ENCODE measurements around the gene KIAA0232.
A peak's percentile ranks its signal among the peaks of the same experiment; 100 is the strongest.

KIAA0232 gene

DNA sequence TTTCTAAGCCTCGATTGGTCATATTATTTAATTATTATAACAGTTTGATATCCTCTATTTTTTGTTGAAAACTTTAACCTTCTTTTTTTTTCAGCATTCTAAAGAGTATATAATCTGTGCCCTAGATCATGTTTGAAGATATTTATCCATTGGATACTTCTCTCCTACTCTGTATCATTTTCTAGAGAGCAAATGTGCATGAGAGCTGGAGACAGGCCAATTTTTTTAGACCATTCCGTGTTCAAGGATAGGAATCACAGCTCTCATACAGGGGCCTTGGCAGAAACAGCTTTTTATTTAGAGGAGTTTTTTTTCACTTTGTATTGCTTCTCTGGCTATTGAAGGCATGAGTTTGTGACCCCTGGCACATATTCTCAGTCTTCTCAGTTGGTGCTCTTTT is 69.4 kb downstream of the KIAA0232 start:
- DNase-seq: no peak

DNA sequence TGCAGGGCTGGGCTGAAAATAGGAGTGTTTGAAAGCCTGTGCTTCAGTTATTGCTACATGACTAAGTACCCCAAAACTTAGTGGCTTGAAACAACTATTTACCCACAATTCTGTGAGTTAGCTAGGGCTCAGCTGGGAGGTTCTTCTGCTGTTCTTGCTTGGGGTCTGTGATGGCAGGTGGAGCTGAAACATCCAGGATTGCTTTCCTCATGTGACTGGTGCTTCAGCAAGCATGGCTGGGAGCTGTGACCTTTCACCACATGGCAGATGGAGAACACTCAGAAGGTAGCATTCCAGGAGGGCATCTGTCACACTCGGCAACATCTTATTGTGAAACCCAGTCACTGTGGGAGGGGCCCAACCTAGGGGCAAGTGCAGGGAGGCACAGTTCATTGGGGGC is 70.1 kb downstream of the KIAA0232 start:
- DNase-seq: no peak

DNA sequence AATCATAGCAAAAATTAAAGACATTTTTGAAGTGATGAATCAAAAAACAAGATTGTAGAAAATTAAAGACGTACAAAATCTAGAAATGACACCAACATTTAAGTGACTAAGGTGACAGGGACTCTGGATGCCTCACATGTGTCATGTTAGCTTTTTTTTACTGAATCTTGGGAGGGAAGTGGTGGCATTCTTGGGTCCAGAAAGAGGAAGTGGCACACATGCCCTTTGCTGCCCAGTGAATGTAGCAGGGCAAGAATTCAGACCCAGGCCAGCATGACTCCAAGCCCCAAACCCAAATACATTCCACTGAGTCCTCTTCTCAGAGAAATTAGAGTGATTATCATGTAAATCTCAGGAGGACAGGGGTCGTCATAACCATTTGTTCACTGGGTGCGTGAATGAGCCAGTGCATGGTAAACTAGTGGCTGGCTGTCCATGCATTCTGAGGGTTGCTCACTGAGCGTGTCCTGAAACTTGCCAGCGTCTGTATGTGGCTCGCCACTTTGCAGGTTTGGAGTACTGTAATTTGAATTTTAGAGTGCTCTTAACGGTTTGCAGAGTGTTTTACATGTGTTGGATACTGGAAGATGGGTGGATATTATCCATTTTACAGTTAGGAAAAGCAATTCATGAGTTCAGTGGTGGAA is 71.7 kb downstream of the KIAA0232 start:
- DNase-seq: no peak

DNA sequence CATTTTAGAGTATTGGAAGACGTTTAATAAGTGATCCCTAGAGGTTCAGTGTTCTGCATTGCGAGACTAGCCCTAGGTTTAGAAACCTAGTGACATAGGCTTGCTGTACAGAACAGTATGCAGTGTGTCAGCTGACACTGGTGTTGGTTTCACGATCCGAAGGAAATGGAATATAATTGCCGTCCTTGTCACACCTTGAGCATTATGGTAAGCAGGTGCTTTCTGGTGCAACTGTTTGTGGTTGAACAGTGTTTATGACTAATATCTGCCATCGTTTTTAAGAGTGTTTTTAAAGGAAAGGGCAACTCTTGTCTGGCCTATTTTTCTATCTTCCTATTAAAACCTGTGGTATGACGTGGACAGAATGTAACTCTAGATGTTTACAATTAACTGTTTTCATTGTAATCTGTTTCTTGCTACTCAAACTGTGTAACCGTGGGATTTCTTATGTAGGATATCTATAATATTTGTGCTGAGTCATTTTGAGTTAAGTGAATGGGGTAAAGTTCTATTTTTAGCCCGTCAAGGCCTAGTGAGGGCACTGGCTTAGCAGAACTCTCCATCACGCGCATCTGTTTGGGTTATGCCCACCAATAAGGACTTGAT is 73.3 kb downstream of the KIAA0232 start:
- peak; percentile 44 for DNase-seq

DNA sequence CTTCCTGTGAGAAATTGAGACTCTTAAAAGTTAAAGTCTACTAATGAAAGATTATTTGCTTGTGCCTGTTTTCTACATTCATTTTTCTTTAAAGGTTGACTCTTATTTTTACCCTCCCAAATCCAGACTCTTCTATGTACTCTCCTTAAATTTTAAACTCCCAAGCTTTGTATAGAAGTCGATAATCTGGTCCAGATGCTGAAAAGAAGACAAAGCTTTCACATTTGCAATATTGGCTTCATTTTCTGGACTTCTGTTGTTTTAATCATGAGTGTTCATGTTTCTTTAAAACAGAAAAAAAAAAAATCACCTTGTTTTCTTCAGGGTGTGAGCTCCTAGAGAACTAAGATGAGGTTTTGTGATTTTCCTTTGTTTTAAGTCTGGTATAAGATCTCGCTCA is 73.9 kb downstream of the KIAA0232 start:
- no peak for DNase-seq

DNA sequence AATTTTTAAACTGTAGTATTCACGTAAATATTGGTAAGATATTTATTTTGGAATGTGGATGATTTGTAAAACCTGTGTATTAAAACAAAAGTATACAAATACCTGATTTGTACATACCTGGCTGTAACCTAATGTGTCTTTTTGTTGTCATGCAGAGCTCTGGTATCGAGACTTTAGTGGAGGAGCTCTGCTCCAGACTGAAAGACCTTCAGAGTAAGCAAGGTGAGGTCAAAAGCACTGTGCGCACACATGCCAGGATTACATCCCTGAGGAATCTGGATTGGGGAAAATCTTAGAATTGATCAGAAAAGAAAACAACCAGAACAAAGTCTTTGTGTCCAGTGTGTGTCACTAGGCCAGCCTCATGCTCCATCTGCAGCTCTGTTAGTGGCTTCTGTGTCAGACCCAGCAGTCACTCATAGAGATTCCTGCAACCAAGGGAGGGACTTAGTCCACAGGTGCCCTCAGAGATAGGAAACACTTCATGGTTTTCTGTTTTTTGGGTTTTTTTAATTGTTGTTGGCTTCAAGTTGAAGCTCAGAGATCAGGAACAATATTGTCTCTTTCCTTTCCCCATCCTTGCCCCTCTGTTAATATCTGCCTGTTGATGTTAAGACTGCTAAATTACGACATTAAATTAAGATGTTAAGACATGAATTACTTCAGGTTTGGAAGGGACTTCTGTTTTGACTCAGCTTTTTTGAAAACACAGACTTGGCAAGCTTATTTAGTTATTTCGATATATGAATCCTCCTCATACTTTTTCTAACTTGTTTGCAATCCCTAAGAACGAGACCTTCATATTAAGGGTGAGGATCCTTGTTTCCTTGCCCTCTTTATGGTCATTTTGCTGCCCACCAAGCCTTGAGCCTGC is 74.7 kb downstream of the KIAA0232 start:
- DNase-seq: no peak

DNA sequence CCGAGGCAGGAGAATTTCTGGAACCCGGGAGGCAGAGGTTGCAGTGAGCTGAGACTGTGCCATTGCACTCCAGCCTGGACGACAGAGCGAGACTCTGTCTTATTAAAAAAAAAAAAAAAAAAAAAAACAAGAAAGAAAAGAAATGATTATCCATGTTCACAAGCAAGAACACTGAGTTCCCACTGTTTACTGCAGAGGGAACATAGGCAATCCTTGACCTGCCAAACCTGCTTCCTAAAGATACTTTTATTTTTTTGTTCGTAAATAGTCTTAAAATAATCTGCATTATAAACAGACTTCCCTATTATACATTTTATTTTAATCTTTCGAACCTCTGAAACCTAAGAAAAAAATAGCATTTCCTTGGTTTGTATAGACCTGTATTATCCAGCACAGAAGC is 76.5 kb downstream of the KIAA0232 start:
- DNase-seq: no peak

DNA sequence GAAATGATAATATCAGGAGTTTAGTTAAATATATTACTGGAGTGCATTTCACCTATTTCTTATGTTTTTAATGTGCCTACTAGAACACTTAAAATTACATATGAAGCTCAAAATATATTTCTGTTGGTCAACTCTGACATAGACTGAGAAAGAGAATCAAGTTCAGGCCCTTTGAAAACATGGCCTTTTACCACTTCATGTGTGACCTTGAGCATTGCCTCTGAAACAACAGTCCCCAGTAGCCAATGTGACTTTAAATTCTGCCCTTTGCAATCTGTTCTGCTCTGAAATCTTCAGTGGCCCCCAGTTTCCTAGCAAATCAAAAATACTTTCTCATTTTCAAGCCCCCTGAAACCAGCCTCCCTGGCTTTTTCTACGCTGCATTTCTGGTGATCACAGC is 77.0 kb downstream of the KIAA0232 start:
- DNase-seq: no peak

DNA sequence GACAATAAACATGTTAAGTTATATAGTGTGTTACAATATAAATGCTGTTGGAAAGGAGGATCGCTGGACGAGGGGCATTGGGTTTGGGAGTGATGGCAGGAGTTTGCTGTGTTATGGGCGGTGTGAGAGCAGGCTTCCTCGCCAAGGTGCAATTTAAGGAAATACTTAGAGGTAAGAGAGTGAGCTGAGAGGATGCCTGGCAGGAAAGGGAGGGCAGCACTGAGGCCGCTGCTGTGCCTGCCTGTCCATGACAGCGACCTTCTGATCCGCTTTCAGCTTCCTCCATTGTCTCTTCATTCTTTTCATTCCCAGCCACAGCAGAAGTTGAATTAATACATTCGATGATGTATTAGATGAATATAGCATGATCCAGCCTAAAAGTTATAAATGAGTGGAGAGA is 85.9 kb downstream of the KIAA0232 start:
- no peak for DNase-seq

DNA sequence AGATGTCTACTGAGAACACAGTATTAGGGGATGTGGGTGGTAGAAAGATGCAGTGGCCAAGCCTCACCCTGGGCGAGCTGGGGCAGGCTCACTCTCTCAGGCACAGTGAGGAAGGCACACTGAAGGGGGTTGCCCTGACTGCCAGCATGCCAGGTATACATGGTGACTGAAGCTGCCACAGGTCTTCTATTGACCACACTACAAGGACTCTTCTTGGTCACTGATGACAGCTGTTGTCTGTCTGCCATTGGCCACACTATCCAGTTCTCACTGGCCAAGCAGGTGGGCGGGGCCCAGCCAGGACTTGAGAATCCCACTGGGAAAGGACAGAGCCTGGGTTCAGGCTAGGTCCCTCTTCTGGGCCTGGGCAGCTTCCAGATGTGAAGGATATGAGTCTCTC is 87.4 kb downstream of the KIAA0232 start:
- no peak for DNase-seq

DNA sequence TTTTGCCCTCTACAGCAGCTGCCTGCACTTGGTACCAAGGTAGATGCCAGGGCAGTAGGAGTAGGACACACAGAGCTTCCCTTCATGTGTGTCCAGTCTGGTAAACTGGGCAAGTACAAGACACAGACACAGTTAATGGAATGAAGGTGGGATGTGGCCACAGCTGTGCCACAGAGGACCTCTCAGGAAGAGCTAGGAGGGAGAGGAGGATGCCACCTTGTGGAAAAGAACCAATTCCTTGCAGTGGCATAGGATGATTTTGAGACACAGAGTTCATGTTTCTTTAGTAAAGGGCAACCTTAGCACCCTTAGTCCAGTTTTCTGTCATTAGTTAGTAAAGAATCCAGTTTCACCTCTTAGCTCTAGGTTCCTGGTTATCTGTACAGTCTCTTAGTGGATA is 90.8 kb downstream of the KIAA0232 start:
- no peak for DNase-seq

DNA sequence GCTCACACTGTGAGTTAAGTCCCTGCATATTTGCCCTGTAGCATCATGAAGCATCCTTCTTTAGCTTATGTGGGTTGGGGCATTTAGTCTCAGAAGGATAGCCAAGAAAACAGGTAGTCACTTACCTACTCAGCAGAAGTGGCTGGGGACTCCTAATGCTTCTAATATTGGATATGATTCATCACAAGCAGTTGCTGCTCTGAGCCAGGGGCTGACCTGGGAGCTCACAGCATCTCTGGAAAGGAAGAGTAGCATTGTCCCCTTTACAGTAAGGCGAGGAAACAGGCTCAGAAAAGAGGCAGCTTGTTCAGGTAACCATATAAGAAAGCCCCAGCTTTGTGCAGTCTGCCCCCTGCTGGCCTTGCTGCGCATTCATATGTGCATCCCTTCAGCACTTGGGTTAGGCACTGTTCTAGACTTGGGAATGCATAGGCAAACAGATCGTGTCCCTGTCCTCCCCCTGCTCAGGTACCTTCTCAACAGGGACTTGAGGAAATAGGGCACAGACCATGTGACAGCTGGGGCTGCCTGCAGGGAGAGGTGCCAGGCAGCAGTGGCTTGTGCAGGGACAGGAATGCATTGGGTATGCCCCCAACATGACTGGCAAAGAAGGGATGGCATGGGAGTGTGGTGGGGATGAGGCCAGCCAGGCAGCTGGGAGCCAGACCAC is 91.4 kb downstream of the KIAA0232 start:
- DNase-seq: peak; percentile 87

DNA sequence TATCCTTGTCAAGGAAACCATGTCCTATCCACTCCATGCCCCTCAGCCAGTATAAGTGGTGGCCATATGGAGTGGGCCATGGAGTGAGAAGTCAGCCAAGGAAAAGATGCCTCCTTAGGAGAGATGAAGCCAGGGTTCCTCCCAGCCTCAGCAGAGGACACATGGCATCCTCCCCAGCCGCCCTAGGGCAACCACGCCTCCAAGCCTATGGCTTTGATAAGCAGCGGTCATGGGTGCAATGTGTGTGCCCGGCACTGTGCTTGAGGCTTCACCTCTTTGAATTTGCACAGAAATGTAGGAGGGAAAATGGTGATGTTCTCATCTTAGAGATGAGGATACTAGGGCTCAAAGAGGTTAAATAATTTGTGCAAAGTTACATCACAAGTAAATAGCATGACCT is 92.5 kb downstream of the KIAA0232 start:
- no peak for DNase-seq

DNA sequence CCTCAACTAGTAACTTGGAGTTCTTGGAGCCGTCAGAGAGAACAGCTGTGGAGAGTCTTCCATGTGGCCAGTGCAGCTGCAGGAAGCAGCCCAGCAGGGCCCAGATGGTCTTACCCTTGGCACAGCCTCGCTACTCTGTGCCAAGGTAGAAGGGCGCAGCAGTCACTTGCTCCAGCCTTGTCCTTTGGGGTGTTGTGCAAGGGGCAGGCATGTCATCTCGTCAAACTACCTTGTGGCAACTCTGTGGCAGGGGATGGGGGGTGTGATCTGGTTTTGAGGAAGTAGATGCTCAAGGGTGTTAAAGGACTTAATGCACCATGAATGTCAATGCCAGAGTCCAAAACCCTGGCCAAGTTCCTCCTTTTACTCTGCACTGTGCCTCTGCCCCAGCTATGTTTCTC is 92.9 kb downstream of the KIAA0232 start:
- no peak for DNase-seq

DNA sequence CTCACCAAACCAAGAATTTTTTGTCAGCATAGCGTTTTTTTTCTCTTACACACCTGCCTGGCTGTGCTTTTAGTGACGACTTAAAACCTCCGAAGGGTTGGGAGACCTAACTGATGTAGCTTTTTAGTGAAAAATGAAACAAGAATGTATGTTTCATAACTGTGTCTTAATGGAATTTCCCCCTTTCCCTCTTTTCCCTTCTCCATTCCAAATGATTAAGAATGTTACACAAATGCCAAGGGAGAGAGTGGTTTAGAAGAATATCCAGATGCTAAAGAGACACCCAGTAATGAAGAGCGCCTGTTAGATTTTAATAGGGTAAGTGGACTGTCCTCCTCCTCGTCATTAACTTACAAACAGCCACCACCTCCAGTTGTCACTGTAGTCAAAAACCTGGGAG is 93.9 kb downstream of the KIAA0232 start:
- DNase-seq: no peak

DNA sequence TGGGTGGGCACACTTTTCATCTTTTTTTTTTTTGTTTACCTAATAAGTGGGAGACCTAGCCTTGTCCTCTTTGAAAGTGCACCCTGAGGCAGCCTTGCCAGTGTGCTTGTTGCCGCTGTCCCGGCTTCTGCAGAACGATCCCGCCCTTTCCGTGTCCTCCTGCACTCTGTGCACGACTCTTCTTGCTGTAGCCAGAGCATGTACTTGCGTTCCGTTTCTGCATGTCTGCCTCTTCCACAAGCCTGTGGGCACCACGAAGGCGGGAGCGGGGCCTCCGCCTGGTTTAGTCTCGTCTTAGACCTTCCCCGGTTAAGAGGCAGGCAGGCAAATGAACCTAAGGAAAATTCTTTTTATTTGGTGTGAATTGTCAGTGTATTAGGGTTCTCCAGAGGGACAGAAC is 94.5 kb downstream of the KIAA0232 start:
- DNase-seq: no peak

DNA sequence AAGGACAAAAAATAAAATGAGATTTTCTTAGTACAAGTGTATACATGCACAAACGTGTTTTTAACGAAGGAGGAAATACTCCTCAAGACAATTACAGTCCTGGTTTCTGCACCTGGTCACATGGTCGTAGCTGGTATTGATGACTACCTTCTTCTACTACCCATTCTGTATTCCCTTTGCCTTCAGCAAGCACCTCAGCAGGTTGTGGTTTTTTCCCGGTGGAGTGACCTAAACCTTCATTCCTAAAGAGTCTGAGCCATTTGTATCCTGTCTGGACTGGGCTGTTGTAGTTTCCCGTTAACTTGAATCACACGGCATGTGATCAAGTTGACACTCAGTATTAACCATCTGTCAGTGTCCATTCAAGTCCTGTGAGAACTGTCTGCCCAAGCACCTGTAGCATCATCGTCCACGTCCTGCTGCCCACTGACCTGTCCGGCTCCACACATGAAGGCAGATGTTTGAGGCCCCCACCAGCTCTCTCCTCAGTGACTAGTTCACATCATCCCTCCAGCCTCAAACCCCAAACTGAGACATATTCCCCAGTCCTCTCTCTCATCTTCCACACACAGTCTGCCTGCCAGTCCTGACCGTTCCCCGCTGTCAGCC is 96.0 kb downstream of the KIAA0232 start:
- DNase-seq: no peak

DNA sequence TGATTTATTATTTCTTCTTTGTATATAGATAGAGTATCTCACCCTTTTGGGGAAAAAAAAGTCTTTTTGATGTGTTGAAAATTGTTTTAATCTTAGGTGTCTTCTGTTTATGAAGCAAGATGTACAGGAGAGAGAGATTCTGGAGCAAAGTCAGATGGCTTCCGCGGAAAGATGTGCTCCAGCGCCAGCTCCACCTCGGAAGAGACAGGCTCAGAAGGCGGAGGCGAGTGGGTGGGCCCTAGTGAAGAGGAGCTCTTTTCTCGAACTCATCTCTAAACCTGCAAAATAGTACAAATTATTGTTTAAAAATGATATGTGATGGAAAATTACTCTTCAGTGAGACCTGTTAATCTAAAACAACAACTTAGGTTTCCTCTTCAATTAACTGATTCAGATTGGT is 98.2 kb downstream of the KIAA0232 start:
- no peak for DNase-seq

DNA sequence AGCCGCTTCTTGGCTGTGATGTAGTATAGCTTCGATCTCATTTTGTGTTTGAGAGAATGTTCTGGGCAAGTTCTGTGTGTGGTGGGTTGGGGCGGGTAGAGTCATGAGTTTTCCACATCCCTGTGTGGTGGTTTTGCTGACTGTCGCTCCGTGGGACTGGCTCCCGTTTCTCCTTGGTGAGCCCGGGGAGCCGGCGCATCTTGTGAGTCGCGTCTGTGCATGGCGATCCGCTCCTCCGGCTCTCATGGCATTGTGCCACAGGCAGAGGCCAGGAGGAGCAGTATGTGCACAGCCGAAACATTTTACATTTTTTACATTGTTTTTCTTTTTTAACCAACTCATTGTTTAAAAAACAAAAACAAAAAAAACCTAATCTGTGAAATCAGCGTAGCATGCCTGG is 99.4 kb downstream of the KIAA0232 start:
- no peak for DNase-seq

DNA sequence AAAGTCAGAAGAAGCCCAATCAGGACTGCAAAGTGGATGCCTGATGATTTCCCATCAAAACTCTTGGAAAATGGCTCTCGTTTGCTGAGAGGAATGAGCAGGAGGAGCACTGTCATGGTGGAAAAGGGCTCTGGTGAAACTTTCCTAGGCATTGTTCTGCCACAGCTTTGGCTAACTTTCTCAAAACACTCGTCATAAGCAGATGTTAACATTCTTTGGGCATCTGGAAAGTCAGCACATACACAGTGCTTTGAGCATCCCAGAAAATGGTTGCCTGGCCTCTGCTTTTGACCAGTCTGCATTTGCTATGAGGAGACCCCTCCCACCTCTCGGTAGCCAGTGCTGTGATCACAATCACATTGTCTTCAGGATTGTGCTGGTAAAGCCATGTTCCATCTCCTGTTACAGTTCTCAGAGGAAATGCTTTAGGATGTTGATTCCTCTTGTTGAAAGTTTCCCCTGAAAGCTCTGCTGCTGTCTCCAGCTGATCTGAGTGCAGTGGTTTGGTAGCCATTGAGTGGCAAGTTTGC is 101.9 kb downstream of the KIAA0232 start:
- DNase-seq: no peak

DNA sequence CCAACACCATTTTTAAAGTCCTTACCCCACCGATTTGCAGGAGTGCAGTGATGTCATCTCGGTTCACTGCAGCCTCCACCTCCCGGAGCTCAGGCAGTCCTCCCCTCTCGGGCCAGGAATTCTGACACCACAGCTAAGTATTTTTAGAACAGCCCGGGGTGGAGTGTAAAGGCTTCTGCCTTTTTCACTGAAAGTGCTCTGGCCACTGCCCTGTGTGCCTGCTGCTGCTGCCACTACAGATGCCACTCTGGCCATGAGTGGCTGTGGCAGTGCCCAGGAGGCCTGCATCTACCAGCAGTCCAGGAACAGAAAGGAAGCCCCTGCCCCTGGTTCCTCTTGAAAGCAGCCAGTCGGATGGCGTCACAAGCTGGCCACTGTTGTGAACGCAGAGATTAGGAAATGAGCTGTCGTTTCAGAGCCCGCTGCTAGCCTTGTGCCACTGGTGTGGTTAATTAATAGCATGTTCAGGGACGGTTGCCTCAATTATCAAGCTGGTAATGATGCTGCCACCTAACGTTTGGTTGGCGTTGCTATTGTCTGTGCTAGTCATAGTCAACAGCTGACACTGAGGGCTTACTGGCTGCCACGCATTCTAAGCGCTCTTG is 103.5 kb downstream of the KIAA0232 start:
- DNase-seq: no peak

DNA sequence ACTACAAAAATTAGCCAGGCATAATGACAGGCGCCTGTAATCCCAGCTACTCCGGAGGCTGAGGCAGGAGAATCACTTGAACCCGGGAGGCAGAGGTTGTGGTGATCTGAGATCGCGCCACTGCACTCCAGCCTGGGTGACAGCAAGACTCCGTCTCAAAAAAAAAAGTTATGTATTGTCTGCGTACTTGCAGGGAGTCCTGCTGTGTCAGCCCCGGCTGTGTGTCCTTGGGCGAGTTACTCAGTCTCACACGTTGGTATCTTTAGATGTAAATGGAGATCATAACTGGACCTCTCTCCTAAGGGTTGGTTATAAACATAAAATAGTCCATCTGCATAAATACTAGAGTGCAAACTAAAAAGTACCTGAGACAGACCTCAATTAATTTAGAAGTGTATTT is 104.4 kb downstream of the KIAA0232 start:
- no peak for DNase-seq
